Astrocyte of the cerebellum (primary cell): ENCODE measurements around the gene ROPN1B.

Source experiments
- DNase-seq: peaks from one replicate; pipeline ENCODE4 v3.0.0-alpha.2; 2011; ENCODE audit warnings: low read depth
- H3K4me3 ChIP-seq: 2 replicates; pipeline ENCODE4 v1.5.1; 2011; ENCODE audit warnings: mild to moderate bottlenecking, low read depth, low read length, moderate library complexity
- CTCF ChIP-seq: IDR thresholded peaks from 2 replicates; pipeline ENCODE4 v1.5.1; 2012; ENCODE audit warnings: low read length, low read depth, moderate library complexity, mild to moderate bottlenecking; ENCODE audit errors: missing control alignments
- in situ Hi-C: cut with HindIII; loops from 2 replicates; pipeline ENCODE4 v1.10.0; 2017; ENCODE audit warnings: low sequenced_read_pairs

Gene ROPN1B

GRCh38 chr3:126021224-126021623 lies 52.2 kb downstream of the ROPN1B start:
- H3K4me3 ChIP-seq = no peak overlapping the region
- TF ChIP-seq CTCF = no peak
- no peak for DNase-seq
- in situ Hi-C loops = no loop called here

GRCh38 chr3:126021702-126022101 lies 52.7 kb downstream of the ROPN1B start:
- no peak for DNase-seq

GRCh38 chr3:126022741-126023359 lies 53.9 kb downstream of the ROPN1B start:
- TF ChIP-seq CTCF = no peak
- no peak overlapping the region for H3K4me3 ChIP-seq
- in situ Hi-C loops = no loop called here
- DNase-seq = no peak

More at GRCh38 chr3:126021702-126022101, 52.7 kb downstream of the ROPN1B start:
- in situ Hi-C loops = no loop called here
- TF ChIP-seq CTCF = no peak
- no peak overlapping the region for H3K4me3 ChIP-seq

- no peak overlapping the region for H3K4me3 ChIP-seq
- in situ Hi-C loops = no loop called here
- DNase-seq = no peak
- no peak for TF ChIP-seq CTCF
Measured at GRCh38 chr3:126023390-126023789, 54.4 kb downstream of the ROPN1B start.

- in situ Hi-C loops = no loop called here
- no peak for TF ChIP-seq CTCF
- no peak overlapping the region for H3K4me3 ChIP-seq
Measured at GRCh38 chr3:126024049-126024854, 55.3 kb downstream of the ROPN1B start.

GRCh38 chr3:126025116-126025729 lies 56.2 kb downstream of the ROPN1B start:
- no peak for DNase-seq
- in situ Hi-C loops = no loop called here
- H3K4me3 ChIP-seq = no peak overlapping the region
- TF ChIP-seq CTCF = no peak

More at GRCh38 chr3:126024049-126024854, 55.3 kb downstream of the ROPN1B start:
- DNase-seq = no peak
